Mesenteric fat pad (tissue), 1 donor: ENCODE results near the gene PELI2. TPM values are rescaled to one million over a fixed set of nuclear protein-coding genes. Genes with fewer than 3 reads are reported as not detected.

Experiments
- DNase-seq: peaks from one replicate; pipeline ENCODE4 v3.0.0-alpha.2; 2020; ENCODE audit warnings: low spot score
- total RNA-seq: library from RNA; stranded (reverse); fragmentation: NEBNext Ultra II Directional; extraction: Animal tissue kit (Norgen Biotek cat#: 25700); gene quantifications from one replicate; pipeline ENCODE4 v1.2.1, GENCODE V29; 2021
- donor health status: DM: yes; HTN: yes; CAD: no.

The PELI2 gene
- total RNA-seq, 1 donor from 2014 or later, result 7.3 TPM

DNA sequence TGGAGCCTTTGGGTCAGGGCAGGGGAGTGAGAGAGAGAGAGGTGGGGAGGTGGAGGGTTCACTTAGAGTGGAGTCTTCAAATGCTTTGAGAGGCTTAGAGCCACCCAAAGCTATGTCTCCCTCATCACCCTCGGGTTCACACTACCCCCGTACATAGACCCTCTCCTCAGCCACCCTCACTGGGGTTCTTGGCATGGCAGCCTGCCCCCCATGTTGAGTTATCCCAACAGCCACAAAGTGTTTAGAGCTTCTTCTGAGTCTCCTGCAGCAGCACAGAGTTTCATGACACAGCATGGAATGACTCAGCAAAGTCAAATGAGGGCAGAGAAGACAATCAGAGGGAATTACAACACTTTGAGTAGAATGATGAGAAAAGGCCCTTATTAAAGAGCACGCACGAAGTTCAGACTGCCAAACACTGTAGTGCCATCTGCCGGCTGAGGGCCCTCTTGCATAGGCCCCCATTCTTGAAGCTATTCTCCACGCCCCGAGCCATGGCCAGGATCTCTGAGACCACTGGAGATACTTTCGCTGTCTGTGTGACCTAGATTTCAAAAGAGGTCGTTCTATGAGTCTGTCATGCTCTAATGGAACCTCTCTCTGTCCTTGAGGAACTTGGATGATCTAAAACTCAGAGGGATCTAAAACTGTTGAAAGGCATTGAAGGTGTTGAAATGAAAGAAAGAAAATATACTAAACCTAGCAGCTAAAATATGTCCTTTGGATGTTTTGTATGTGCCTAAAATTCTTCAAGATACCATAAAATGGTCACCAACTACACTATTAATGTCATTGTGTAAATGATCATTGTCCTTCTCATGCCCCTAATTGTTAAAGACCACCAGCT lies 221.9 kb downstream of the PELI2 start:
- no peak for DNase-seq

DNA sequence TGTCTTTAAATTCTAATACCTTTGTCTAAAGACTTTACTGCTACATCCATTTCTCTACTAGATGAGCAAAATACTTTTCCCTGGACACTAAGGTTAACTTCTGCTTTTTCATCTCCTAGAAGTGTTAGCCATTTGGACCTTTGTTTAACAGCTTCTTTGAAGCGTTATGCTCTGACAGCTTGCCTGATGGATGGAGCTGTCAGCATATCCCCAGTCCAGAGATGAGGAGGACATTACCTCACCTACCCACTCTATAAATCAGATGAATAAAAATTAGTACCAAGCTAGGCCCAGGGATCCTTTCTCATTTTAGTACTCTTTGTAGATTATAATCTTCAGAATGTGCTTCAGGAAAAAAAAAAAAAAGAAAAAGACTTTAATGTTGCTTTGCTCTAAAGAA lies 222.7 kb downstream of the PELI2 start:
- DNase-seq, result no peak

DNA sequence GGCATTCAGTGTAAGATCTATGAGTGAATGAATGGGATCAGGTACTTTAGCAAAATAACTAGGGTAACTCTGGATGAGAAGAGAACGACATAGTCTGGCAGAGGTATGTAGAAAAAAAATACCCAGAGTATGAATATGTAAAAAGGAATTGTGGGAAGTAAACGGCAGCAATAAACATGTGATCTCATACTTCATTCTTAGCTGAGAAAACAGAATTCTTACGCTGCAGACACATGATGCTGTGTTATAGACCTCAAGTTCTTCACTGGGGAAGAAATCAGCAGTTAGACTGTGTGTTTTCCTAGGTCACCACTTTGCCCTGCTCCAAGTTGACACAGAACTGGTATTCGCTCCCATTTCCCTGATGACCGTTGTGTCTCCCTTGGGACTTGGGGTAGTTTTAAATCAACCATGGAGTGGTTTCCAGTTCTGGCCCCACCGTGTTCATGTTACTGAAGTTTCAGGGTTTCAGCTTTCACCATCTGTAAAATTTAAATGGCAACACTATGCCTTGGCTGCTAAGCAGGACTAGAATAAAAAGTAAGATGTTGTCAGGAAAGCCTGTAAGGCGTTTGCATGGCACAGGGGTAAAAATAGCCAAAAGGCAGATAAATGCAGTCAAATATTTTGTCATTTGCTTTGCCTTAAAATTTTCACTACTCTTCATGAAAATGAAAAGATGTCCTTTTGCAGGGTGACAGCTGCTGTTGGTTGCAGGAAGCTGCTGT lies 223.7 kb downstream of the PELI2 start:
- DNase-seq, result no peak

DNA sequence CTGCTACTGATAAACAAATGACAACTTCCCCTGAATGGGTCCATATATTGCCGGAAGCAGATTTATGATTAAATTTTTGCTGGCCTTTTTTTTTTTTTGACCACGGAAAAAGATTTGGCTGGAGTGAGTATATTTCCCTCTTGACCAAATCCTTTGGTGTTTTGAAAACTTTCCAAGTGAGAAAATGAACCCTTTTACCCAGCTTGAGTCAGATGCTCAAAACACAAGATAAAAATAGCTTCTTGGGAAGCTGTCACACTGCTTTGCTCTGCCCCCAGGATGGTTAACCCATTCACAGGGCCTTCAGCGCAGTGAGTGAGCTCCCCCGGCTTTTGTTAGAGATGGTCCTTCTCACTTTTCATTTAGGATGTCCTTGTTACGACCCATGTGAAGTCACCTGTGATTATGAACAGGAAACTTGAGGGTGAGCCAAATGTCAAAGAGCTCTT lies 224.3 kb downstream of the PELI2 start:
- no peak for DNase-seq

DNA sequence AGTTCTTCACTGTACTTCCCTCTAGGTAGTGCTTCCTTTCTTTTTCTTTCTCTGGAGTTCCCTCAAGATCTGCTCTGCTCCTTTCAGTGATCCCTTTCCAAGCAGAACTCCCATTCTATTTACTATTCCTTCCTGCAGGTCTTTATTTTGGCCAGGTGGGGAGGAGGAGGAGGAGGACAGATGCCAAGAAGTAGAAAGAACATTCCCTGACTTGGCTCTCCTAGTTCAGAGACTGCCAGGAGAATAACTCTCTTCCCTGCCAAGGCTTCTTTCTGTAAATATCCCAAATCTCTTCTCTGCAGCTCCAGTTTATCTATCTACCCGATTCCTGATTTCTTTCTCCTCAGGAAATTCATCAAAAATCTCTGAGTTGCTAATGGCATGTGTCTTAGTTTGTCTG lies 231.7 kb downstream of the PELI2 start:
- no peak for DNase-seq
